ENCODE measurements around the gene SPPL2C.
A peak's percentile ranks its signal among the peaks of the same experiment; 100 is the strongest.
"Not testable (repeated sequence)": the region's sequence is repeated elsewhere in the genome, so short reads cannot be mapped to it uniquely, and the experiment has no call there.

The SPPL2C gene

DNA sequence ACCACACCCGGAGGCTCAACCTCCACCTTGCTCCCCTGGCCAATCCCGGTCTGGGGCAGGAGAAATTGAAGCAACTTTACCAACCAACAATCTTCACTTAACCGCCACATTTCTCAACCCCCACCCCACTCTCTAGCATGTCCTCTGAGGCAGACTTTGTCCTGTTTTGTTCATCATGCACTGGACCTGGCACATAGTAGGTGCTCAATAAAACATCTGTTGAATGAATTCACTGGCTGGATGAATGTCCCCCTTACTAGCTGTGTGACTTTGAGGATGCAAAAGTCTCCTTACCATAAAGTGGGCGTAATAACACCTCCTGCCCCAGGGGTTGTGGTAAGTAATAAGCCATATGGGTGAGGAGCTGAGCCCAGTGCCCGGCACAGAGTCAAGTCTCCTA is 5.8 kb downstream of the SPPL2C start:
- DNase-seq: no peak

- peak in 1 of 2 experiments; percentile 52 for DNase-seq
These were observed 6.3 kb downstream of the SPPL2C start for GRCh38 chr17:45851022-45851421.

DNA sequence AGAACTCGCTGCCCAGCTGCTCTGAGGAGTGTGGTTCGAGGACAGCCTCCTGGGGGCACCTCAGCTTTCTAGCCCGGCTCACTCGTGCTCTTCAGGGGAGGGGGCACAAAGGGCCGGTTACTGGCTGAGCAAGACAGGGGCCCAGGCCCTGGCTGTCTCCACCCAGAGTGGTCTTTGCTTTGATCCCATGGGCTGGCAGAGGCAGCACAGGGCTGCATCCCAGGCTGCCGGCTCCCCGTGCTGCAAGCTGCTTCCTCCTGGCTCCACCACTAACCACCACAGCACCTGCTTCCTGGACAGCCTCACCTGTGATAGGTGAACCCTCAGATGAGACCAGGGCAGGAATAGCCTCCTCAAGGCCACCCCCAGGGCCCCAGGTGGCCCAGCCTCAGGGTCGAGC is 6.8 kb downstream of the SPPL2C start:
- DNase-seq: peak in 1 of 2 experiments; percentile 45

DNA sequence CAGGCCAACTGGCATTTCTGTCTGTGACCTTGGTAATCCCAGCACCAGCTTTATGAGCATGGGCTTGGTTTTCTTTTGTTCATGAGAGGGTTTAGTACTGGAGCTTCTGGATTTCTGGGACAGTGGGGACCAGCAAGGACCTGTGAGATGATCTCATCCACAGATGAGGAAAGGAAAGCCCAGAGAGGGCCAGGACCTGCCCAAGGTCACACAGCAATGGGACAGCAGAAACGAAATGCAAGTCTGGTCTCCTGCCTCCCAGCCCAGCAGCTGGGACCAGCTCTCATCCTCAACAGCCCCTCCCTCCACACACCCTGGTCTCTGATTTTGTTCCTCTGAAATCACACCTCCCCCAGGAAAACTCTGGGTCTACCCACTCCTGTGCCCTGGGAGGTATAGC is 7.2 kb downstream of the SPPL2C start:
- DNase-seq: no peak

- peak; percentile 41 to 86 for DNase-seq
These were observed 8.0 kb downstream of the SPPL2C start for GRCh38 chr17:45852535-45853297.

- no peak for DNase-seq
These were observed 9.5 kb downstream of the SPPL2C start for GRCh38 chr17:45854209-45854608.

DNA sequence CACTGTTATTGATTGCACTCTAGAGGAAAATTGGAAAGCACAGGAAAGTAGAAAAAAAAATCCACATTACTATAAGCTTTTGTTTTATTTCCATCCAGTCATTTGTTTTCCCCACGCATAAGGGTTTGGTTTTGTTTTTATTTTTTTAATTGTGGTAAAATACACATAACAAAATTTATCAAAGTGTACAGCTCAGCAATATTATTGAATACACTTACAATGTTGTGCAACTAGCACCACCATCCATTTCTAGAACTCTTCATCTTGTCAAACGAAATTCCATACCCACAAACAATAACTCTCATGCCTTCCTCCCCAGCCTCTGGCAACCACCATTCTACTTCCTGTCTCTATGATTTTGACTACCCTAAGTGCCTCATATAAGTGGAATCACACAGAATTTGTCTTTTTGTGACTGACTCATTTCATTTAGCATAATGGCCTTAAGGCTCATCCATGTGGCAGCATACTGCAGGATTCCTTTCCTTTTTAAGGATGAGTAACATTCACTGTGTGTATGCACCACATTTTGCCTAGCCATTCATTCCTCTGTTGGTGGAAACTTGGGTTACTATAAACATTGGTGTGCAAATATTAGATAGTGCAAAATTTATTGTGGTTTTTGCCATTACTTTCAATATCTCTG is 11.1 kb downstream of the SPPL2C start:
- DNase-seq: no peak

DNA sequence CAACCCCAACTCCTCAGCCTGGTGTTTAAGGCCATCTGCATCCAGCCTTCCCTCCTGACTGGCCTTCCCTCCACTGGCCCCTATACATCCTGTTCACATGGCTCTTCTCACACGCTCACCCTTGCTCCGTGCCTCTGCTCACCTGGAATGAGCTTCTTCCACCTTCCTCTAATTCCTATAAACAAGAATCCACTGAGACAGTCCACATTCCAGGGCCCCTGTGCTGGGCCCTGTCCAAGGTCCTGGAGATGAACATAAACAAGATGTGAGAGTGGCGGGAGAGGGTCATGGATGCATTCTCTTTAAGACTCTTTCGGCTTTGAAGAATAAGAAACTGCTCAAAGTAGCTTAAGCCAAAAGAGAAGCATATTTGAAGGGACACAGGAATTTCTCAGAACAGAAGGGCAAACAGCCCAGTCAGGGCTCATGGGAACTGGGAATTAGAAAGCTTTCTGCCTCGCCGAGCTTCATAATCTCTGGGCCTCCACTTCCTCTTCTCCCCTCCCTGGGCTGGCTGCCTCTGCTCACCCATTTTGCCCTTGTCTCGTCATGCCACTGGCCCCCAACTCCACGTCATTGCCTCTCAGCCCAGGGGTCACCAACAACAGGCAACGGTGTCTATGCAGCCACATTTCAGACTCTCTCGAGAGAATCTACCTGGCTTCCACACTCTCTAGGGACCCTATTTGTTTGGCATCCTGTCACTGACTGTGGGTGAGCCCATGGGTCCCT is 13.5 kb downstream of the SPPL2C start:
- no peak for DNase-seq

DNA sequence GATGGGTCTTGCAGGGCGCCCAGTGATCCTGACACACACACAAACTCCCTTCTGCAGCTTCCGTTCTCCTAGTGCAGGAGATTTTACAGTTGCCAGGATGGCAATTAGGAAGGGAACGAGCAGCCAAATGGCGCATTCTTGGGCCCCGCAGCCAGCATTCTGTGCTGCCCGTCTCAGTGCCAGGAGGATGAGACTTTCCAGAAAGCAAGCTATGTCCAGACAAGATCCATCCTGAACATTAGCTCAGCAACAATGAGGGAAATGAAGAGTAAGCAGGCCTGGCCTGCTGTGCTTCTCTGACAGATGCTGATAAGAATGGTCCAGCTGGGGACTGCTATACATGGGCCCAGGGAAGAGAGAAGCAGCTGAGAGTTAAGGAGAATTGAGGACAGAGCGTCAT is 16.5 kb downstream of the SPPL2C start:
- DNase-seq: no peak

DNA sequence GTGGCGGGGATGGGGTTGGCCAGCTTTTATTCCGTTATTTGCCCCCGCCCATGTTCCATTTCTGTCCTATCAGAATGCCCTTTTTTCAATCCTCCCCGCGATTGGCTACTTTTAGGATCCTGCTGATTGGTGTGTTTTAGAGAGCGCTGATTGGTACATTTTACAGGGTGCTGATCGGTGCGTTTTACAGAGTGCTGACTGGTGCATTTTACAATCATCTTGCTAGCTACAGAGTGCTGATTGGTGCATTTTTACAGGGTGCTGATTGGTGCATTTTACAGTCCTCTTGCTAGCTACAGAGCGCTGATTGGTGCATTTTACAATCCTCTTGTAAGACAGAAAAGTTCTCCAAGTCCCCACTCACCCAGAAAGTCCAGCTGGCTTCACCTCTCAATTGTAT is 17.4 kb downstream of the SPPL2C start:
- not testable (repeated sequence) for DNase-seq

DNA sequence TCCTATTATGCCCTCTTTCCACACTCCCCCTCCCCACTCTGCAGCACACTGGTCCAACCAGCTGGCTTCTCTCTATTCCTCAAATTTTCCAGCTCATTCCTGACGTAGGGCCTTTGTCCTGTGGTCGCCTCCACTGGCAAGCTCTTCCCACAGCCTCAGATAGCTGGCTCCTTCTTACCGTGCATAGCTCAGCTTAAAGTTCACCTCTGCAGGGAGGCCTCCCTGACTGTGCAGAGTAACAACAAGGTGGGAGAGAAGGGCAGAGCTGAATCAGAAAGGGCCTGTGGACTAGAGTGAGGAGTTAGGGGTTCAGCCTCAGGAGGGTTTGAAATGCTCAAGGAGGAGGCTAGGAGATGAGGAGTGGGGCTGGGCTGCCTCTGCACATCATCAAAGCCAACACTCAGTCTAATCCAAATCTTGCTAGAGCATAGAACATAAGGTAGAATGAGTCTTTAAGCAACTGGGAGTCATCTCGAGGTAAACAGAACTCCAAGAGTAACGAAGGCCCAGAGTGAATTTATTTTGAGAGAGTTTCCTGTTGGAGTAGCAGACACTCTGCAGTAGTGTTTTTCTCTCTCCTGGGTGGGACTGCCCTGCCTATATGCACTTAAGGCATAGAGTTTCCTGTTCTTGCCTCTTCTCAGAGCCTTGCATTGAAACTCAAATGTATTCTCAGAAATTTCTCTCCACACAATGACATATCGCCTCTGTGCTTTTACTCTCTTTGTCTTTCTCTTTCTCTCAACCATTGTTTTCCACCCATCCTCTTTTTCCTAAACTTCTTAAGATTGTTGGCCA is 19.4 kb downstream of the SPPL2C start:
- no peak for DNase-seq

DNA sequence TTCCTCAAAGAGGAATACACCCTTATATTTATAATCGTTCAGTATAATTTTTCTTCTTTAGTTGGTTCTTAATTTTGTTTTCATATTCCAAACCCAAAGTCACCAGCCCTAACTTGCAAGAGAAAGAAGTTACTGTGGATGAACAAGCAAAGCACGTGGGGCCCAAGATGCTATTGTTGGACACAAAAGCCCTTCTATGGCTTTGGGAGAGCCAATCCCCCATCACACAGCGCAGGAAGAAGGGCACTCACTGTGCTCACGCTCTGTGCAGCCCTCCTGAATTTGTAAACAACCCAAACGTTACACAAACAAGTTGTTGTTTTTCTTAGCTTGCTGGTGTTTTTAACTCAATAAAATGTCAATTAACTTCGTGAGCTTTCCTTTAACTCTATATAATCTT is 22.5 kb downstream of the SPPL2C start:
- DNase-seq: no peak

DNA sequence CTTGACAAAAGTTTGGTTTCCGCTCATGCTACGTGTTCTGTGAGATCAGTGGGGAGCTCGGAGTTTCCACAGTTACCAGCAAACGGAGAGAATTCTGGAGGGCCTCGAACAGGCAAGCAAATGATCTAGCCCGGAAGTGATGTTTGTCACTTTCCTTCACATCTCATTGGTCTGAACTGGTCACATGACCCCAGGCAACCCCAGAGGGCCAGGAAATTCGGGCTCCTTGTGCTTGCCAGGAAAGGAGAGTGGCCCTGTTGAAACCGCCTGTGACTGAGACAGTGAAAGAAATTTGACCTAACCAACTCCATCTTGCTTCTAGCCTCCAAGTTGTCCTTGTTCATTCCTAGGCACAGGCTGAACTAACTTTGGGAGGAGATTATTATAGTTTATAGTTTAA is 23.0 kb downstream of the SPPL2C start:
- DNase-seq: no peak

- no peak for DNase-seq
These were observed 23.6 kb downstream of the SPPL2C start for GRCh38 chr17:45868276-45868675.

DNA sequence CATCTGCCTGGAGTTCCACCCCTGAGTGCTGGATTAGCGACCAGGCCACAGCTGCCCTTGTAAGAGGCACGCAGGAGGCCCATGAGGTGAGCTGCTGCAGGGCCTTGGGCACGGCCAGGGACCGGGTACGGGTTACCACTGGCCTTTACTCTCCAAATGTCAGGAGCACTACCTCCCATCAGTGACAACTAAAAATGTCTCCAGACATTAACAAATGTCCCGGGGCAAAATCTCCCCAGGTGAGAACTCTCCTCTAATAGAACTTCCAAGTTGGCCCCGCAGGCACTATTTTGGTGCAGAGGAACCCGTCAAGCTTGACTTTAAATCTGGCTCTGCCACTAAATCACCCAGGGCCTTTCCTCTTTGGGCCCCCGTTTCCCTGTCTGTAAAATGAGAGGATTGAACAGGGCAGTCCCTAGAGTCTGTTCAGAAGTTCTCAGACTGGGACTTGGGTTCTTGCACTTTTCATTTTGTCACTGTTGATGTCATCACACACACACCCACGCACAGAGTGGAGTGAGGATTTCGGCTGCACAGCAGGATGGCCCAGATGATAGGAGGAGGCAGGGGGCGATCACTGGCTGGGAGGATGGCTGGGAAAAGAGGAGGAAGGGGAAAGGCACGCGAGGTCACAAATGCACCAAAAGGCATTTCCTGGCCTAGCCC is 25.1 kb downstream of the SPPL2C start:
- no peak for DNase-seq

- no peak for DNase-seq
These were observed 25.8 kb downstream of the SPPL2C start for GRCh38 chr17:45870342-45870974.

GRCh38 chr17:45871718-45872117 is 27.0 kb downstream of the SPPL2C start:
- no peak for DNase-seq

- no peak for DNase-seq
These were observed 29.0 kb downstream of the SPPL2C start for GRCh38 chr17:45873728-45874127.

DNA sequence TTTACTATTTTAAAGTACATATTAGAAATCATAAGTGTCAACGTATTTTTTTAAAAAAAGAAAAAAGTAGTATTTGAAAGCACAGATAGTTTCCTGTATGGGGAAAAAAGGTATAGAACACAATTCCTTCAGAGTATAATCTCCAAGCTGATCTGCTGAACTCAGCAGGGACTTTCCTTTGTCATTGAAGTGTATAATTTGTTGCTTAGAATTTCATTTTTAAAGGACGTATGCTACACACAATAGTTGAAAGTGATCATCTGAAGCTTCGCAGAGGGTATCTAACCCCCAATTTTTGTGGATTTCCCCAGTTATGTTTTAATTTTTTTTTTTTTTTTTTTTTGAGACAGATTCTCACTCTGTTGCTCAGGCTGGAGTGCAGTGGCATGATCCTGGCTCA is 29.5 kb downstream of the SPPL2C start:
- no peak for DNase-seq

GRCh38 chr17:45876539-45876938 is 31.9 kb downstream of the SPPL2C start:
- DNase-seq: no peak

GRCh38 chr17:45877467-45877866 is 32.8 kb downstream of the SPPL2C start:
- no peak for DNase-seq

- DNase-seq: no peak
These were observed 38.4 kb downstream of the SPPL2C start for GRCh38 chr17:45883063-45883462.
